Type B pancreatic cell (in vitro differentiated cells): ENCODE measurements around the gene CBX1. TPM values are rescaled to one million over a fixed set of nuclear protein-coding genes. Genes with fewer than 3 reads are reported as not detected.

ENCODE experiments used
- DNase-seq: peaks from one replicate; pipeline ENCODE4 v3.0.0; 2021; ENCODE audit warnings: mixed read lengths; ENCODE audit not compliant: unreplicated experiment; ENCODE audit errors: extremely low spot score
- H3K27ac Mint-ChIP-seq: 2 replicates; pipeline ENCODE4 v1.8.0; 2021; ENCODE audit warnings: mild to moderate bottlenecking, mixed read lengths
- H3K27me3 Mint-ChIP-seq: 2 replicates; pipeline ENCODE4 v1.8.0; 2021; ENCODE audit warnings: mixed read lengths
- H3K36me3 Mint-ChIP-seq: 2 replicates; pipeline ENCODE4 v1.8.0; 2021; ENCODE audit warnings: mixed read lengths
- H3K4me1 Mint-ChIP-seq: one replicate; pipeline ENCODE4 v1.8.0; 2021; ENCODE audit warnings: mixed read lengths; ENCODE audit not compliant: unreplicated experiment
- H3K4me3 Mint-ChIP-seq: 2 replicates; pipeline ENCODE4 v1.8.0; 2021; ENCODE audit warnings: mild to moderate bottlenecking, mixed read lengths
- H3K9me3 Mint-ChIP-seq: 2 replicates; pipeline ENCODE4 v1.8.0; 2021; ENCODE audit warnings: mixed read lengths
- CTCF ChIP-seq: fragments of 200-600 bp; sonication (generic); conservative IDR thresholded peaks from 2 replicates; pipeline ENCODE4 v1.5.0; 2021; ENCODE audit warnings: antibody characterized with exemption, mild to moderate bottlenecking
- total RNA-seq: library from RNA; stranded (reverse); gene quantifications from 2 replicates; pipeline ENCODE4 v1.2.1, GENCODE V29; 2021; ENCODE audit warnings: low replicate concordance

The CBX1 gene
- total RNA-seq, 1 donor from 2014 or later: 154 TPM

GRCh38 chr17:48057626-48058025 lies 43.7 kb downstream of the CBX1 start:
- Mint-ChIP-seq H3K36me3 (peaks cover 28% of the 10 kb centered on the region), H3K27me3 (no peaks in the 10 kb centered on the region)

GRCh38 chr17:48056879-48057278 lies 44.4 kb downstream of the CBX1 start:
- Mint-ChIP-seq H3K9me3 (no peaks in the 10 kb centered on the region), H3K36me3 (peaks cover 24% of the 10 kb centered on the region), H3K27ac (no peak overlapping the region), H3K4me3 (no peak overlapping the region), H3K4me1 (peaks cover 32% of the 10 kb centered on the region), H3K27me3 (no peaks in the 10 kb centered on the region)
- TF ChIP-seq CTCF: no peak
- no peak for DNase-seq

More at GRCh38 chr17:48057626-48058025, 43.7 kb downstream of the CBX1 start:
- Mint-ChIP-seq H3K27ac (no peak overlapping the region), H3K9me3 (no peaks in the 10 kb centered on the region), H3K4me1 (peaks cover 25% of the 10 kb centered on the region), H3K4me3 (no peak overlapping the region)
- no peak for TF ChIP-seq CTCF
- no peak for DNase-seq

- Mint-ChIP-seq H3K9me3 (no peaks in the 10 kb centered on the region), H3K27me3 (no peaks in the 10 kb centered on the region), H3K4me3 (peak overlapping the region; percentile 18), H3K36me3 (peaks cover 21% of the 10 kb centered on the region), H3K27ac (peak overlapping the region; percentile 71), H3K4me1 (peaks cover 38% of the 10 kb centered on the region)
- TF ChIP-seq CTCF: no peak
- DNase-seq: no peak
Observed at GRCh38 chr17:48056246-48056745, 45.0 kb downstream of the CBX1 start.

GRCh38 chr17:48055531-48056245 lies 45.6 kb downstream of the CBX1 start:
- peak overlapping the region; percentile 71 for H3K27ac Mint-ChIP-seq
- H3K4me1 Mint-ChIP-seq: peaks cover 44% of the 10 kb centered on the region
- peak overlapping the region; percentile 73 for H3K4me3 Mint-ChIP-seq
- H3K27me3 Mint-ChIP-seq: no peaks in the 10 kb centered on the region
- TF ChIP-seq CTCF: no peak
- H3K36me3 Mint-ChIP-seq: peaks cover 21% of the 10 kb centered on the region
- DNase-seq: no peak
- no peaks in the 10 kb centered on the region for H3K9me3 Mint-ChIP-seq

DNA sequence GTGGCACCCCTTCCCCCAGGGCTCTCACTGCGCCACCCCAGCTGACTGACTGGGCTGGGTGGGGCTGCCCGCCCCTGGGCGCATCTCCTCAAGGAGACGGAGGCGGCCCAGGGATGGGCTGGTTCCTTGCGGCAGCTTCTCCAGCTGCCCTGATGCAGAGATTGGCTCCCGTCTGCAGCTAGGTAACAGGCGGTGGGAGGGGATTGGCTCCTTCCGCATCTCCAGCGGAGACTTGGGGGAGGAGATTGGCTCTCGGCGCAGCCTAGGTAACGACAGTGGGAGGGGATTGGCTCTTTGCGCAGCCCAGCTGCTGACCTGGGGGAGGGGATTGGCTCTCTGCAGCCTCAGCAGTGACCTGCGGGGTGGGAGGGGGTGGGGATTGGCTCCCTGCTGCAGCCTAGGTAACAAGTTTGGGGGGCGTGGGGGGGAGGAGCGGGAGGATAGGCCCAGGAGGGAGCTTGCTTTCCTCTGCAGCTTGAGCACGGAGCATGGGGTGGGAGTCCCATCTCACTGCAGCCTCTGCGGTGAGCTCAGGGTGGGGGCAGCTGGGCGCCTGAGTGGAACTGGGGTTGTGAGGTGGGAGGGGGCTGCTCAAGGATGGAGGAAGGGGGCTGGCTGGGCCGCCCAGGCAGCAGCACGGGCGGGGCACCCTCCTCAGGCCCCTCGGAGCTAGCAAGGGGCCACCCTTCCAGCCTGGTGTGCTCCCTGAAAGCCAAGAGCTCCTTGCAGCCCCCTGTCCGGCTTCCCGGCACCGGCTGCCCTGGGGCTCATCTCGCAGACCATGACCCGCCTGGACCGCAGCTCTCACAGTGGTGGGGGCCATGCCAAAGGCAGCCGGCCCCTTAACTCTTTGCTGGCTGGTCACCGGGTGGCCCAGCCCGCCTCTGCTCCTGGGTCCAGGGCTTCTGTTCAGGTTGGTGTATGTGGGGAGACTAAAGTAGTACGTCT lies 46.8 kb downstream of the CBX1 start:
- no peaks in the 10 kb centered on the region for H3K9me3 Mint-ChIP-seq
- H3K27me3 Mint-ChIP-seq: no peaks in the 10 kb centered on the region
- no peak for TF ChIP-seq CTCF
- peak overlapping the region; percentile 96 for H3K4me3 Mint-ChIP-seq
- DNase-seq: peak; percentile 84
- H3K36me3 Mint-ChIP-seq: peaks cover 21% of the 10 kb centered on the region
- peak overlapping the region; percentile 72 for H3K27ac Mint-ChIP-seq
- H3K4me1 Mint-ChIP-seq: peaks cover 56% of the 10 kb centered on the region
